MCF 10A (cell line): ENCODE data around the gene CXCL13. TPM values are rescaled to one million over a fixed set of nuclear protein-coding genes. Genes with fewer than 3 reads are reported as not detected.
"Not testable (repeated sequence)": the region's sequence is repeated elsewhere in the genome, so short reads cannot be mapped to it uniquely, and the experiment has no call there.

ENCODE experiments used
- BruUV-seq: library from RNA; stranded (reverse); fragments of 400-500 nt; replicated peaks from 2 replicates; lab custom pipeline; 2021; lab: Mats Ljungman, UMichigan
- CTCF ChIA-PET: fragments of 300-600 bp; sonication (Branson Sonifier 250); formaldehyde crosslinking; extraction: SDS; loops from one replicate; lab custom pipeline; 2021; ENCODE audit warnings: antibody characterized with exemption, inconsistent platforms; lab: Yijun Ruan, JAX
- POLR2A ChIA-PET: fragments of 300-600, 350-650 bp; sonication (Branson Sonifier 250); formaldehyde crosslinking; extraction: SDS; loops from one replicate; lab custom pipeline; 2020; ENCODE audit warnings: antibody characterized with exemption, inconsistent platforms; lab: Yijun Ruan, JAX
- DNase-seq: peaks from one replicate; pipeline ENCODE4 v3.0.0-alpha.2; 2018; ENCODE audit not compliant: unreplicated experiment
- H3K27ac Mint-ChIP-seq: one replicate; pipeline ENCODE4 v1.8.0; 2022; ENCODE audit warnings: mild to moderate bottlenecking, low read depth, mixed read lengths; ENCODE audit not compliant: unreplicated experiment
- H3K27me3 Mint-ChIP-seq: one replicate; pipeline ENCODE4 v1.8.0; 2022; ENCODE audit warnings: mixed read lengths; ENCODE audit not compliant: insufficient read depth, unreplicated experiment
- H3K36me3 Mint-ChIP-seq: one replicate; pipeline ENCODE4 v1.8.0; 2022; ENCODE audit warnings: mild to moderate bottlenecking, moderate library complexity, mixed read lengths; ENCODE audit not compliant: insufficient read depth, unreplicated experiment
- H3K4me1 Mint-ChIP-seq: one replicate; pipeline ENCODE4 v1.8.0; 2022; ENCODE audit warnings: mixed read lengths; ENCODE audit not compliant: insufficient read depth, unreplicated experiment
- H3K4me3 Mint-ChIP-seq: one replicate; pipeline ENCODE4 v1.8.0; 2022; ENCODE audit warnings: mild to moderate bottlenecking, moderate library complexity, mixed read lengths; ENCODE audit not compliant: unreplicated experiment
- H3K9me3 Mint-ChIP-seq: one replicate; pipeline ENCODE4 v1.8.0; 2022; ENCODE audit warnings: mixed read lengths; ENCODE audit not compliant: unreplicated experiment
- intact Hi-C: fragments of 100-400 bp; cut with micrococcal nuclease; formaldehyde crosslinking; loops from 2 replicates; pipeline ENCODE4 v1.14.1; 2022
- total RNA-seq: library from RNA; stranded (reverse); gene quantifications from 2 replicates; pipeline ENCODE4 v1.2.3, GENCODE V29; 2022
- TF ChIP-seq, protein P1 (sequence below): fragments of 200-600 bp; IDR thresholded peaks from one replicate; pipeline ENCODE4 v1.8.0; 2022; ENCODE audit warnings: antibody characterized with exemption, mild to moderate bottlenecking; ENCODE audit not compliant: unreplicated experiment

CXCL13 gene
- total RNA-seq, 1 experiment from 2014 or later: not detected

DNA sequence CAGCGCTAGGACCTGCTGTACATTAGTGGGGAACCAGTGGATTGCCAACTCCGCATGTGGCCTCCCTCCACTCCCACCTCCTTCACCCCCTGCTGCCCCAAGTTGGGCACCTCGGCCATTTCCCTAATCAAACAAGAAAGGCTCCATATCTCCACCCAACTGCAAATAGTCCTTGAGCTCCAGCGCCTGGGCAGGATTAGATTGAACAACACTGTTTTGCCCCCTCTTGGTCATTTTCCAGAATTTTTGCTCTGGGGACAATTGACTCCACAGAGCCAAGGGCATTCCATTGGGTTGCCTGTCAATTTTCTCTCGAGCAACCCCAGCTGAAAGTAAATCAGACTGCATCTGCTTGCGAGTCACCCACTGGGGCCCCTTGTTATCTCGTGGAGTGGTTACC is 29.6 kb downstream of the CXCL13 start:
- Mint-ChIP-seq H3K9me3 (peaks cover 12% of the 10 kb centered on the region), H3K36me3 (no peaks in the 10 kb centered on the region), H3K27me3 (no peaks in the 10 kb centered on the region), H3K4me3 (no peak overlapping the region), H3K27ac (no peak overlapping the region), H3K4me1 (peaks cover 10% of the 10 kb centered on the region)
- CTCF ChIA-PET: interaction anchor here (0.7 to 0.8 kb wide), 3 partner anchors 16 to 63 kb away, joined by 3 to 4 read pairs (median 3); partner anchors contain the start of gene CXCL13
- DNase-seq: no peak
- BruUV-seq: no TSS peak
- intact Hi-C loops: no loop called here
- TF ChIP-seq, protein P1, sequence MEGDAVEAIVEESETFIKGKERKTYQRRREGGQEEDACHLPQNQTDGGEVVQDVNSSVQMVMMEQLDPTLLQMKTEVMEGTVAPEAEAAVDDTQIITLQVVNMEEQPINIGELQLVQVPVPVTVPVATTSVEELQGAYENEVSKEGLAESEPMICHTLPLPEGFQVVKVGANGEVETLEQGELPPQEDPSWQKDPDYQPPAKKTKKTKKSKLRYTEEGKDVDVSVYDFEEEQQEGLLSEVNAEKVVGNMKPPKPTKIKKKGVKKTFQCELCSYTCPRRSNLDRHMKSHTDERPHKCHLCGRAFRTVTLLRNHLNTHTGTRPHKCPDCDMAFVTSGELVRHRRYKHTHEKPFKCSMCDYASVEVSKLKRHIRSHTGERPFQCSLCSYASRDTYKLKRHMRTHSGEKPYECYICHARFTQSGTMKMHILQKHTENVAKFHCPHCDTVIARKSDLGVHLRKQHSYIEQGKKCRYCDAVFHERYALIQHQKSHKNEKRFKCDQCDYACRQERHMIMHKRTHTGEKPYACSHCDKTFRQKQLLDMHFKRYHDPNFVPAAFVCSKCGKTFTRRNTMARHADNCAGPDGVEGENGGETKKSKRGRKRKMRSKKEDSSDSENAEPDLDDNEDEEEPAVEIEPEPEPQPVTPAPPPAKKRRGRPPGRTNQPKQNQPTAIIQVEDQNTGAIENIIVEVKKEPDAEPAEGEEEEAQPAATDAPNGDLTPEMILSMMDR: no peak
- POLR2A ChIA-PET: no interaction called here

- Mint-ChIP-seq H3K27ac (peak overlapping the region; percentile 75), H3K27me3 (no peaks in the 10 kb centered on the region), H3K36me3 (no peaks in the 10 kb centered on the region), H3K4me3 (no peak overlapping the region), H3K9me3 (peaks cover 12% of the 10 kb centered on the region), H3K4me1 (peaks cover 10% of the 10 kb centered on the region)
- BruUV-seq: no TSS peak
- DNase-seq: no peak
- POLR2A ChIA-PET: interaction anchor here (0.6 to 1.4 kb wide), 3 partner anchors 17 to 293 kb away, joined by 3 read pairs; no protein-coding TSS in a partner anchor
- intact Hi-C loops: no loop called here
- CTCF ChIA-PET: interaction anchor here (0.8 to 2.0 kb wide), 3 partner anchors 17 to 63 kb away, joined by 3 to 10 read pairs (median 6); no protein-coding TSS in a partner anchor
- TF ChIP-seq, protein P1: no peak
Observed at GRCh38 chr4:77635876-77636275, 30.3 kb downstream of the CXCL13 start.

DNA sequence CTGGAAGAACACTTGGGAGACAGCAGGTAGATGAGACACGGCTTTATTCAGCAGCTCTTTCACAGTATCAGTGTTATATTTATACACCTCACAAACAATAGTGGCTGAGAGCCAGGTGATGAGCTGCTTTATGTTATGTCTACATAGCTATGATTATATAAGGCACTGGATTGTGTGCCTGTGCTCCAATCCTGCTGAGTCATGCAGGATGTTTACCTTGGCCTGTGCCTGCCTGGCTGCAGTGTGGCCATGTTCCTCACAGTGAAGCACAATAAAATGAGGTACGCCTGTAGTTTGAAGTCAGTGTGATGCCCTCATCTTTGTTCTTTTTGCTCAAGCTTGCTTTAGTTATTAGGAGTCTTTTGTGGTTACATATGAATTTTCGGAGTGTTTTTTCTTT is 31.3 kb downstream of the CXCL13 start:
- no peaks in the 10 kb centered on the region for H3K27me3 Mint-ChIP-seq
- no peak overlapping the region for H3K4me3 Mint-ChIP-seq
- H3K4me1 Mint-ChIP-seq: peaks cover 10% of the 10 kb centered on the region
- POLR2A ChIA-PET: interaction anchor here (0.7 to 1.6 kb wide), 7 partner anchors 16 to 410 kb away, joined by 3 to 5 read pairs (median 3); no protein-coding TSS in a partner anchor
- intact Hi-C loops: no loop called here
- no peaks in the 10 kb centered on the region for H3K36me3 Mint-ChIP-seq
- CTCF ChIA-PET: interaction anchor here (0.5 to 2.0 kb wide), 5 partner anchors 18 to 871 kb away, joined by 3 to 10 read pairs (median 3); no protein-coding TSS in a partner anchor
- H3K9me3 Mint-ChIP-seq: peaks cover 12% of the 10 kb centered on the region
- TF ChIP-seq, protein P1: no peak
- H3K27ac Mint-ChIP-seq: peak overlapping the region; percentile 75
- no TSS peak for BruUV-seq
- peak; percentile 97 for DNase-seq

DNA sequence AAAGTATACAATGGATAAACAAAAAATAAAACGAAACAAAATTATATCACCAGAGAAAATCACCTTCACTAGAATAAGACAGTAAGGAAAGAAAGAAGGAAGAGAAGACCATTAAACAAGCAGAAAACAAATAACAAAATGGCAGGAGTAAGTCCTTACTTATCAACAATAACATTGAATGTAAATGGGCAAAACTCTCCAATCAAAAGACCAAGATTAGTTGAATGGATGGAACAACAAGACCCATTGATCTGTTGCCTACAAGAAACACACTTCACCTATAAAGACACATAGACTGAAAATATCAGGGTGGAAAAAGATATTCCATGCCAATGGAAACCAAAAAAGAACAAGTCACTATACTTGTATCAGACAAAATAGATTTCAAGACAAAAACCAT is 38.4 kb downstream of the CXCL13 start:
- DNase-seq, H3K27me3 Mint-ChIP-seq, BruUV-seq, H3K27ac Mint-ChIP-seq, intact Hi-C loops, H3K4me1 Mint-ChIP-seq, H3K36me3 Mint-ChIP-seq, H3K4me3 Mint-ChIP-seq: not testable (repeated sequence)
- peaks cover 49% of the 10 kb centered on the region for H3K9me3 Mint-ChIP-seq
- ChIA-PET CTCF (interaction anchor here (1.5 kb wide), 1 partner anchor 25 kb away, joined by 3 read pairs; no protein-coding TSS in a partner anchor), POLR2A (interaction anchor here (0.7 kb wide), 1 partner anchor 15 kb away, joined by 3 read pairs; no protein-coding TSS in a partner anchor)
